ENCODE measurements around the gene FAM229A. TPM values are rescaled to one million over a fixed set of nuclear protein-coding genes. Genes with fewer than 3 reads are reported as not detected.
A peak's percentile ranks its signal among the peaks of the same experiment; 100 is the strongest.

FAM229A gene
- polyA plus RNA-seq, 2 donors = 2.9 to 5.9 TPM

DNA sequence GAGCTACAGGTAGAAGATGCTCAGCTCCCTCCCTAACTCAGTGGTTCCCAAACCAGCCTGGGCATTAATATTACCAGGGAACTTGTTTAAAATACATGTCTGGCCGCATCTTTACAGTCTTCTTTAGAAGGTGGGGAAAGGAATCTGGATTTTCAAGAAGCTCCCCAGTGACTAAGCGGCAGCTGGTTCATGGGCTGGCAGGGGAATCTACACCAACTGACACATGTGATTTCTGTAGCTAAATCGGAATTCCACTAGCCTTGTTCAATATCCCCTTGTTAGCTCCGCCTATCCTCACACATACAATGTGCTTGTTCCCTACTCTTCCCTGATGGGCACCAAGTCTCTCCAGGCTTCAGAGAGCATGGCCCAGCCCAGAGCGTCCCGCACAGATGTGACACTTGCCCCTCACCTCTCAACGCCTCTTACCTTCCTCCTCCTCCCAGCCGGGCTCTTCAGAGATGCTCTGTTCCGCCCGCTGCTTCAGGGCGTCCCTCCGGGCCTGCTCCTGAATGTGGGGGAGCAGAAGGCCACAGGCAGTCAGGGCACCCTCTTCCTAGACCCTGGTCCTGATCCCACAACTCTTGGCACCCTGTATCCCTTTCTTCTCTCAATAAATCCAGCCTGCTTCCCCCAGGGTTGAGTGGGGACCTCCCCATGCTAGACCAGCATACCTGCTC is 15.4 kb upstream of the FAM229A start:
- Histone ChIP-seq H3K9me3 (ENCODE audit: control insufficient read depth in 2 of 2, insufficient read depth in 1 of 2, low read depth in 1 of 2, low read length in 1 of 2) (no peaks in the 10 kb centered on the region), H3K4me3 (ENCODE audit: low read depth in 1 of 2, low read length in 2 of 2) (no peak overlapping the region), H3K27me3 (ENCODE audit: control insufficient read depth in 1 of 2, insufficient read depth in 2 of 2, low read length in 2 of 2) (no peaks in the 10 kb centered on the region), H3K36me3 (ENCODE audit: control insufficient read depth in 2 of 2, insufficient read depth in 2 of 2, low read length in 1 of 2) (peaks cover 36 to 49% of the 10 kb centered on the region in 2 donors), H3K27ac (ENCODE audit: low read depth in 2 of 2, low read length in 1 of 2) (no peak overlapping the region), H3K4me1 (ENCODE audit: control insufficient read depth in 2 of 2, insufficient read depth in 2 of 2, low read length in 1 of 2) (no peaks in the 10 kb centered on the region)
- 91 to 93% methylated on average over 12 of the region's 12 CpGs for WGBS, 2 donors

DNA sequence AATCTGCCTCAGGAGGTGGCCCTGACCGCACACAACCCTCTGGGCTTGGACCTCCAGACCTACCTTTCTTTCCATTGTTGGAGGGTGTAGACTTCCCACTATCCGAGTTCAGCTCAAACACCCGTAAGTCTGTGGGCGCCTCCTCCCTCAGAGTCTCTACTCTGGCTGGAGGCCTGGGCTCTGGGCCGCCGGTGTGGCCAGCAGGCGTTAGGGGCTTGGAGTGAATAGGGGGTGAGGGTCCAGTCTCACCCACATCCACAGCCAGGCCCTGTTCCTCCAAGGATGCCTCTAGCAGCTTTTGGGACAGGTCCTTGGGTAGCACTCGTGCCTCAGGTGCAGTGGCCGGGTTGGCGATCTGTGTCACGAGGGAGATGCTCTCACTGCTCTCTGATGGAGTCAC is 13.9 kb upstream of the FAM229A start:
- 93 to 97% methylated on average over 11 of the region's 11 CpGs for WGBS, 2 donors
- no peaks in the 10 kb centered on the region for H3K4me1 ChIP-seq (ENCODE audit: control insufficient read depth in 2 of 2, insufficient read depth in 2 of 2, low read length in 1 of 2)

DNA sequence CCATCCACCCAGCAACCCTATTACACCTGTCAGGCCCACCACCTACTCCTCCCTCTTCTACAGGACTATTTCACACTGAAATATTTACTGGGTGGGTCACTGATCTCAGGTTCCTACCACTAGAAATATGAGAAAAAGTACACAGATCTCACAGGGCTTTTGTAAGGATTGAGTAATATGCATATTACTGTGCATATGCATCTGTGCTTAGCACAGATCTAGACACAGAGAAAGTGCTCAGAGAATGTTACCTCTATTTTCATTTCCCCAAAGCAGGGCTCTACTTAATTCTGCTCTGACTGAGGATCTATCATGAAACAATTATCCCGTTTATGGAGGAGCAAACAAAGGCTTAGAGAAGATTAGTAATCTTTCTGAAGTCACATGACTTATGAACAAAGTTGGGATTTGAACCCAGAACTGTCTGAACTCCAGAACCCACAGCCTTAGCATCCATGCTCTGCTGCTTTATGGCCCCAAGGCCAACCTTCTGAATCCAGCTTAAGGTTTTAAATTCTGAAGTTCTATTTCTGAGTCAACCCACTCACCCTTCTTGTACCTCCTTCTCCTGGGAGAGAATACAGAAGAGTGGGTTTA is 11.8 kb upstream of the FAM229A start:
- Histone ChIP-seq H3K36me3 (ENCODE audit: control insufficient read depth in 2 of 2, insufficient read depth in 2 of 2, low read length in 1 of 2) (peaks cover 36 to 45% of the 10 kb centered on the region in 2 donors), H3K27me3 (ENCODE audit: control insufficient read depth in 1 of 2, insufficient read depth in 2 of 2, low read length in 2 of 2) (no peaks in the 10 kb centered on the region), H3K27ac (ENCODE audit: low read depth in 2 of 2, low read length in 1 of 2) (no peak overlapping the region), H3K4me3 (ENCODE audit: low read depth in 1 of 2, low read length in 2 of 2) (no peak overlapping the region), H3K9me3 (ENCODE audit: control insufficient read depth in 2 of 2, insufficient read depth in 1 of 2, low read depth in 1 of 2, low read length in 1 of 2) (no peaks in the 10 kb centered on the region), H3K4me1 (ENCODE audit: control insufficient read depth in 2 of 2, insufficient read depth in 2 of 2, low read length in 1 of 2) (no peaks in the 10 kb centered on the region)
- 45 to 50% methylated on average over 1 of the region's 1 CpG for WGBS, 2 donors

More for the DNA sequence above, 13.9 kb upstream of the FAM229A start:
- Histone ChIP-seq H3K36me3 (ENCODE audit: control insufficient read depth in 2 of 2, insufficient read depth in 2 of 2, low read length in 1 of 2) (peaks cover 36 to 56% of the 10 kb centered on the region in 2 donors), H3K9me3 (ENCODE audit: control insufficient read depth in 2 of 2, insufficient read depth in 1 of 2, low read depth in 1 of 2, low read length in 1 of 2) (no peaks in the 10 kb centered on the region), H3K27me3 (ENCODE audit: control insufficient read depth in 1 of 2, insufficient read depth in 2 of 2, low read length in 2 of 2) (no peaks in the 10 kb centered on the region), H3K27ac (ENCODE audit: low read depth in 2 of 2, low read length in 1 of 2) (no peak overlapping the region), H3K4me3 (ENCODE audit: low read depth in 1 of 2, low read length in 2 of 2) (no peak overlapping the region)

DNA sequence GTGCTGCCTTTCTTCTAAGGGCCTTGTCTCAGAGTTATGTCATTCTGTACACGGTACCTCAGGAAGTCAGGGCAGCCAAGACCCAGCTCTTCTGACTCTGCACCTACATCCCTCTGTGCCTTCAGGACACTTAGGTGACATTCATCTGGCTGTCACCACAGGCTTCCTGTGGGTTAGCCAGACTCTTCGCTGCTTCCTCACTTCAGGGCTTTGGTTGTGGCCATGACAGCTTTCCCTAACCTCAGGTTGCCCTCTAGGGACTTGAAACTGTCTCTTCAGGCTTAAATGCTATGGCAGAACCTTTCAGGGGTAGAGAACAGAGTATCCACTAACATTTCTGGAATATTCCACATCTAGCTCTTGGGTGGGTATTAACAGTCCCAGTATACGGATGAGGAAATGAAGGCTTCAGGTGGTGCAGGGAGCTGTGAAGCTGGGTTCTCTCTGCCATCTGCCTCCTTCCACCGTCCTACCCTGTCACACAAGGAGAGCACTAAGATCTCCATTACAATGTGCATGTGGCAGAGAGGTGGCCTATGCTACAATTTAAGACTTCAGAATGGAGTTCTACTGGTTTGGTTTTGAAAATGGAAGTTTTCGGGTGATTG is 10.0 kb upstream of the FAM229A start:
- 85 to 86% methylated on average over 5 of the region's 5 CpGs for WGBS, 2 donors
- Histone ChIP-seq H3K36me3 (ENCODE audit: control insufficient read depth in 2 of 2, insufficient read depth in 2 of 2, low read length in 1 of 2) (peaks cover 28 to 44% of the 10 kb centered on the region in 2 donors), H3K4me3 (ENCODE audit: low read depth in 1 of 2, low read length in 2 of 2) (no peak overlapping the region), H3K27me3 (ENCODE audit: control insufficient read depth in 1 of 2, insufficient read depth in 2 of 2, low read length in 2 of 2) (no peaks in the 10 kb centered on the region), H3K27ac (ENCODE audit: low read depth in 2 of 2, low read length in 1 of 2) (no peak overlapping the region), H3K9me3 (ENCODE audit: control insufficient read depth in 2 of 2, insufficient read depth in 1 of 2, low read depth in 1 of 2, low read length in 1 of 2) (no peaks in the 10 kb centered on the region), H3K4me1 (ENCODE audit: control insufficient read depth in 2 of 2, insufficient read depth in 2 of 2, low read length in 1 of 2) (no peaks in the 10 kb centered on the region)

DNA sequence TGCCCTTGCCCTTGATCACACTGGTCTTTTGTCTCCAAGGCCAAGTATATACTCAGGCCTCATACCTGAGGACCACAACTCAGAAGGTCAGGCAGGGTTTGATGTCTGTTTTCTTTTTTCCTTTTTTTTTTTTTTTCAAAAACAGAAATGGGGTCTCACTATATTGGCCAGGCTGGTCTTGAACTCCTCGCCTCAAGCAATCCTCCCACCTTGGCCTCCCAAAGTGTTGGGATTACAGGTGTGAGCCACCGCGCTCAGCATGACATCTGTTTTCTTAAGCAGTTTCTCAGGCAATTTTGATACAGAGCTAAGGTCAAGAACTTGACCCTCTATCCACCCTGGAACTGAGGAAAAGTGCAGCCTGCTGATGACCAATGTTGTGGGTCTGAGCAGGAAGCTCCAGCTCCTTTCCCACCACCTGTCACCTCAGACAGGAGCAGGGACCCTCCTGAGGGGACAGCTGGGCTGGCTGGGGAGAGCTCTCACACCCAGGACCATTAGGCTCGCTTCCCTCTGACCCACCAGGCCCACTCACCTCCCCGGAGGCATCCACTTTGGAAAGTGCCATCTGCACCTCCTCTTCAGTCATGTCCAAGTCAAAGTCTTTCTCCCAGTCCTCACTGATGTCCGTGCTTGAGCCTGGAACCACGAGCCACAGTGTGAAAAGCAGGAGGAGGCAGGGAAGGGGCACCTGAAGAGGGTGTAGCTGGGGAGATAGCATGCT is 5.8 kb upstream of the FAM229A start:
- H3K36me3 ChIP-seq (ENCODE audit: control insufficient read depth in 2 of 2, insufficient read depth in 2 of 2, low read length in 1 of 2) = peaks cover 26 to 47% of the 10 kb centered on the region in 2 donors

DNA sequence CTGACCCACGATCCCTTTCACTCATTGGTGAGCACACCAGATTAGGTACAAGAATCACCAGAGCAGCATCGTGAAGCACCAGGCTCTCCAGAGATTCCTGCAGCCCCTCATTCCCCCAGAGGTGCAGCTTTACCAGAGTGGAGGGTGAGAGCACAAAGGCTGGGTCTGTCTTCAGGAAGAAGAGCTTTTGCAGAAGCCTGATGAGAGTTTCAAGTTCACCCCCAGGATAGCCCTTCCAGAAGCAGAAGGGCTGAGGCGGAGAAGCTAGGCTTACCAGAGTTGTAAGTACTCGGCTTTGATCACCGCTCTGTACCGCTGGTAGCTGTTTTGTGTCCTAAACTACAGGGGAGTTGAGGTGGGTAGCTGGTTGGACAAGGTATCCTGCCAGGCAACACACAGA is 3.2 kb upstream of the FAM229A start:
- peaks cover 26 to 36% of the 10 kb centered on the region in 2 donors for H3K36me3 ChIP-seq (ENCODE audit: control insufficient read depth in 2 of 2, insufficient read depth in 2 of 2, low read length in 1 of 2)

More for the DNA sequence above, 5.8 kb upstream of the FAM229A start:
- 94 to 96% methylated on average over 7 of the region's 7 CpGs for whole genome bisulfite sequencing, 2 donors
- H3K27me3 ChIP-seq (ENCODE audit: control insufficient read depth in 1 of 2, insufficient read depth in 2 of 2, low read length in 2 of 2) = no peaks in the 10 kb centered on the region
- H3K4me1 ChIP-seq (ENCODE audit: control insufficient read depth in 2 of 2, insufficient read depth in 2 of 2, low read length in 1 of 2) = no peaks in the 10 kb centered on the region
- H3K27ac ChIP-seq (ENCODE audit: low read depth in 2 of 2, low read length in 1 of 2) = no peak overlapping the region
- no peaks in the 10 kb centered on the region for H3K9me3 ChIP-seq (ENCODE audit: control insufficient read depth in 2 of 2, insufficient read depth in 1 of 2, low read depth in 1 of 2, low read length in 1 of 2)
- no peak overlapping the region for H3K4me3 ChIP-seq (ENCODE audit: low read depth in 1 of 2, low read length in 2 of 2)

DNA sequence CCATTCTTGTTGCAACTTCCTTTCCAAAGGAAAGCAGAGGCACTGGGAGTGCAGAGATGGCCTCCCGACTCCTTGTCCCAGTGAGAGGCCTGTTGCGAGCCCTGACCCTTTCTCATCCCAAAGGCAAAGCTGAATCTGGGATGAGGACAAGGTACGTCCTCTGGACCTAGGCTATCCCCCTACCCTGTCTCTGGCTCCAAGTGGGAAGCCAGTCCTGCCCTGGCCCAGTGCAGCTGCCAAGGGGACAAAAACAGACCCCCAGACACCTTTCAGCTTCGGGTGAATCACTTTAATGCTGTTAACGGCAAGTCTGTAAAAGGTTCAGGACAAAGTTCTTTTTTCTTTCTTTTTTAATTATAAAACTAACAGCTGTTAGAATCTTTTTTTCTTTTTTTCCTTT is 2.6 kb upstream of the FAM229A start:
- Histone ChIP-seq H3K27ac (ENCODE audit: low read depth in 2 of 2, low read length in 1 of 2) (no peak overlapping the region), H3K4me3 (ENCODE audit: low read depth in 1 of 2, low read length in 2 of 2) (no peak overlapping the region), H3K9me3 (ENCODE audit: control insufficient read depth in 2 of 2, insufficient read depth in 1 of 2, low read depth in 1 of 2, low read length in 1 of 2) (no peaks in the 10 kb centered on the region), H3K27me3 (ENCODE audit: control insufficient read depth in 1 of 2, insufficient read depth in 2 of 2, low read length in 2 of 2) (no peaks in the 10 kb centered on the region), H3K4me1 (ENCODE audit: control insufficient read depth in 2 of 2, insufficient read depth in 2 of 2, low read length in 1 of 2) (peaks cover 6 to 12% of the 10 kb centered on the region in 2 donors), H3K36me3 (ENCODE audit: control insufficient read depth in 2 of 2, insufficient read depth in 2 of 2, low read length in 1 of 2) (peaks cover 26 to 36% of the 10 kb centered on the region in 2 donors)
- WGBS, 2 donors = 91 to 94% methylated on average over 5 of the region's 5 CpGs

More for the DNA sequence above, 3.2 kb upstream of the FAM229A start:
- Histone ChIP-seq H3K27ac (ENCODE audit: low read depth in 2 of 2, low read length in 1 of 2) (no peak overlapping the region), H3K4me3 (ENCODE audit: low read depth in 1 of 2, low read length in 2 of 2) (no peak overlapping the region), H3K4me1 (ENCODE audit: control insufficient read depth in 2 of 2, insufficient read depth in 2 of 2, low read length in 1 of 2) (peaks cover 6 to 12% of the 10 kb centered on the region in 2 donors), H3K27me3 (ENCODE audit: control insufficient read depth in 1 of 2, insufficient read depth in 2 of 2, low read length in 2 of 2) (no peaks in the 10 kb centered on the region), H3K9me3 (ENCODE audit: control insufficient read depth in 2 of 2, insufficient read depth in 1 of 2, low read depth in 1 of 2, low read length in 1 of 2) (no peaks in the 10 kb centered on the region)
- WGBS, 2 donors = 85 to 89% methylated on average over 6 of the region's 6 CpGs

DNA sequence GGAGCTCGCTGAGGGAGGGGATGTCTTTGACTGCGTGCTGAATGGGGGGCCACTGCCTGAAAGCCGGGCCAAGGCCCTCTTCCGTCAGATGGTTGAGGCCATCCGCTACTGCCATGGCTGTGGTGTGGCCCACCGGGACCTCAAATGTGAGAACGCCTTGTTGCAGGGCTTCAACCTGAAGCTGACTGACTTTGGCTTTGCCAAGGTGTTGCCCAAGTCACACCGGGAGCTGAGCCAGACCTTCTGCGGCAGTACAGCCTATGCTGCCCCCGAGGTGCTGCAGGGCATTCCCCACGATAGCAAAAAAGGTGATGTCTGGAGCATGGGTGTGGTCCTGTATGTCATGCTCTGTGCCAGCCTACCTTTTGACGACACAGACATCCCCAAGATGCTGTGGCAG is 1.4 kb upstream of the FAM229A start:
- H3K4me1 ChIP-seq (ENCODE audit: control insufficient read depth in 2 of 2, insufficient read depth in 2 of 2, low read length in 1 of 2) = peaks cover 6 to 12% of the 10 kb centered on the region in 2 donors

DNA sequence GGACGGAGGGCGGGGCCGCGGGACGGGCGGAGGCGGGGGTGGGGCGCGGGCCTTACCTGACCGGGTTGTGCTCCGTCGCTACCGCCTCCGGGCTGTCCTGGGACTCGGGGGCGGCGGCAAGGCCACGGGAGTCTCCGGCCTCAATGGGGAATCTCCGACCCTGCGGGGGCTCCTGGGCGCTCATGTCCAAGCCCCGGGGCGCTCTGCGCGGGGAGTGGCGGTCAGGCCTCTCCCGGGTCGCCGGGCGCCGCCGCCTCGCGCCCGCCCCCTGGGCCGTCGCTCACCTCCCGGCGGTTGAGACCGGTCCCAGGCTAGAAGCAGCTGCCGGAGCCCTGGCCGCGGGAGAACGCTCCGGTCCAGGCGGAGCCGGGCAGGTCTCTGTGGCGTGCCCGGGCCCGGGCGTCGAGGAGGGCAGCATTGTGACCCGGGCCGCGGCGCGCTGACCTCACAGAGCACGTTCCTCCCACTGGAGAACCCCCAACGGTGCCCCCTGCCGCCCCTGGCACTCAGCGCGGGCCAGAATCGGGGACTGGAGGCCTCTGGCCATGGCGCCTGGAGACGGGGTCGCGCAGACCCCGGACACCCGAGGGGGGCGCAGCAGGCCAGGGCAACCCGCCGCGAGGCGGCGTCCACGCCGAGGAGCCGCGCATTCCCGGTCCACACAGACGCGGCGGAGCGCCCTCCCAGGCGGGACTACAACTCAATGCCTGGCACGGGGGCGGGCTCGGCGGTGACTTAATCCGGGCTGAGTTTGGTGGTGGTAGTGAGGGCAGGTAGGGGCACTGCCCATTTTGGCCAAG is 411 bp downstream of the FAM229A start:
- Histone ChIP-seq H3K4me1 (ENCODE audit: control insufficient read depth in 2 of 2, insufficient read depth in 2 of 2, low read length in 1 of 2) (peaks cover 6 to 12% of the 10 kb centered on the region in 2 donors), H3K27me3 (ENCODE audit: control insufficient read depth in 1 of 2, insufficient read depth in 2 of 2, low read length in 2 of 2) (no peaks in the 10 kb centered on the region), H3K27ac (ENCODE audit: low read depth in 2 of 2, low read length in 1 of 2) (no peak overlapping the region), H3K4me3 (ENCODE audit: low read depth in 1 of 2, low read length in 2 of 2) (peak overlapping the region; percentile 37 to 45), H3K36me3 (ENCODE audit: control insufficient read depth in 2 of 2, insufficient read depth in 2 of 2, low read length in 1 of 2) (peaks cover 13 to 23% of the 10 kb centered on the region in 2 donors), H3K9me3 (ENCODE audit: control insufficient read depth in 2 of 2, insufficient read depth in 1 of 2, low read depth in 1 of 2, low read length in 1 of 2) (no peaks in the 10 kb centered on the region)
- WGBS, 2 donors = 3% methylated on average over 53 to 91 of the region's 91 CpGs

More for the DNA sequence above, 1.4 kb upstream of the FAM229A start:
- WGBS, 2 donors = 76 to 89% methylated on average over 12 of the region's 12 CpGs
- Histone ChIP-seq H3K4me3 (ENCODE audit: low read depth in 1 of 2, low read length in 2 of 2) (no peak overlapping the region), H3K27ac (ENCODE audit: low read depth in 2 of 2, low read length in 1 of 2) (no peak overlapping the region), H3K27me3 (ENCODE audit: control insufficient read depth in 1 of 2, insufficient read depth in 2 of 2, low read length in 2 of 2) (no peaks in the 10 kb centered on the region), H3K9me3 (ENCODE audit: control insufficient read depth in 2 of 2, insufficient read depth in 1 of 2, low read depth in 1 of 2, low read length in 1 of 2) (no peaks in the 10 kb centered on the region), H3K36me3 (ENCODE audit: control insufficient read depth in 2 of 2, insufficient read depth in 2 of 2, low read length in 1 of 2) (peaks cover 26 to 33% of the 10 kb centered on the region in 2 donors)
